IMR-90 (cell line): ENCODE data around the gene DPF1. TPM values are rescaled to one million over a fixed set of nuclear protein-coding genes. Genes with fewer than 3 reads are reported as not detected.

Source experiments
- ATAC-seq: fragments of 200-7000 bp; cut with Tn5 transposase; 2 replicates; pipeline ENCODE4 v1.9.1; 2020; ENCODE audit warnings: low read depth, mild to moderate bottlenecking, moderate library complexity
- BruUV-seq: library from RNA; stranded (reverse); fragments of 400-500 nt; replicated peaks from 2 replicates; lab custom pipeline; 2021; lab: Mats Ljungman, UMichigan
- CTCF ChIA-PET: fragments of 300-600 bp; formaldehyde crosslinking; extraction: SDS; loops from one replicate; lab custom pipeline; 2021; ENCODE audit warnings: antibody characterized with exemption; lab: Yijun Ruan, JAX
- POLR2A ChIA-PET: fragments of 300-600 bp; sonication (Branson Sonifier 250); formaldehyde crosslinking; loops from one replicate; lab custom pipeline; 2022; ENCODE audit warnings: antibody characterized with exemption; ENCODE audit not compliant: unreplicated experiment; lab: Charles Lee
- DNase-seq: peaks from one replicate; pipeline ENCODE4 v3.0.0; 2013
- H2AFZ ChIP-seq: replicated peaks from 2 replicates; pipeline ENCODE3; 2013; ENCODE audit warnings: low read length, mild to moderate bottlenecking; ENCODE audit not compliant: poor library complexity
- H2AK5ac ChIP-seq: 2 replicates; pipeline ENCODE4 v1.6.1; 2013; ENCODE audit warnings: low read depth, low read length, inconsistent platforms
- H2AK9ac ChIP-seq: replicated peaks from 2 replicates; pipeline ENCODE3; 2013; ENCODE audit warnings: mild to moderate bottlenecking, low read depth, low read length, moderate library complexity; ENCODE audit not compliant: poor library complexity
- H2BK120ac ChIP-seq: 2 replicates; pipeline ENCODE4 v1.6.1; 2013; ENCODE audit warnings: low read depth, low read length, inconsistent platforms
- H2BK15ac ChIP-seq: 3 replicates; pipeline ENCODE4 v1.6.1; 2013; ENCODE audit warnings: low read depth, low read length, inconsistent platforms
- H2BK20ac ChIP-seq: 2 replicates; pipeline ENCODE4 v1.6.1; 2013; ENCODE audit warnings: low read depth, mild to moderate bottlenecking, inconsistent platforms, low read length, moderate library complexity
- H2BK5ac ChIP-seq: 2 replicates; pipeline ENCODE4 v1.6.1; 2013; ENCODE audit warnings: mild to moderate bottlenecking, low read depth, low read length, inconsistent platforms; ENCODE audit not compliant: poor library complexity, severe bottlenecking
- H3K14ac ChIP-seq: replicated peaks from 2 replicates; pipeline ENCODE4 v1.6.1; 2013; ENCODE audit warnings: low read depth, low read length, inconsistent platforms
- H3K18ac ChIP-seq: 2 replicates; pipeline ENCODE4 v1.6.1; 2013; ENCODE audit warnings: low read depth, low read length, control low read depth
- H3K23ac ChIP-seq: 2 replicates; pipeline ENCODE4 v1.6.1; 2013; ENCODE audit warnings: low read depth, low read length, inconsistent platforms
- H3K27ac ChIP-seq: 2 replicates; pipeline ENCODE4 v1.5.1; 2013; ENCODE audit warnings: mild to moderate bottlenecking, control low read depth, low read length; ENCODE audit not compliant: insufficient read depth
- H3K27me3 ChIP-seq: 2 replicates; pipeline ENCODE4 v1.6.1; 2013; ENCODE audit warnings: low read length; ENCODE audit not compliant: control insufficient read depth, insufficient read depth
- H3K36me3 ChIP-seq: 2 replicates; pipeline ENCODE4 v1.6.1; 2013; ENCODE audit warnings: low read length, mixed read lengths; ENCODE audit not compliant: control insufficient read depth, insufficient read depth
- H3K4ac ChIP-seq: 2 replicates; pipeline ENCODE4 v1.6.1; 2013; ENCODE audit warnings: low read depth, low read length, inconsistent platforms
- H3K4me1 ChIP-seq: 2 replicates; pipeline ENCODE4 v1.6.1; 2013; ENCODE audit warnings: low read length, mixed read lengths; ENCODE audit not compliant: control insufficient read depth, insufficient read depth
- H3K4me2 ChIP-seq: 2 replicates; pipeline ENCODE4 v1.6.1; 2013; ENCODE audit warnings: low read depth, mild to moderate bottlenecking, control low read depth, low read length, moderate library complexity
- H3K4me3 ChIP-seq: 2 replicates; pipeline ENCODE4 v1.5.1; 2013; ENCODE audit warnings: low read depth, mild to moderate bottlenecking, control low read depth, low read length, moderate library complexity; ENCODE audit not compliant: insufficient read depth
- H3K56ac ChIP-seq: 2 replicates; pipeline ENCODE4 v1.6.1; 2013; ENCODE audit warnings: low read length, inconsistent platforms; ENCODE audit not compliant: insufficient read depth; ENCODE audit errors: extremely low read depth
- H3K79me1 ChIP-seq, 2 experiments: 2 replicates each; pipeline ENCODE4 v1.6.1; 2013; ENCODE audit warnings: low read length in 2 of 2, inconsistent platforms in 1 of 2, low read depth in 1 of 2
- H3K9ac ChIP-seq: 2 replicates; pipeline ENCODE4 v1.6.1; 2013; ENCODE audit warnings: low read depth, low read length, control low read depth
- H3K9me1 ChIP-seq: 2 replicates; pipeline ENCODE4 v1.6.1; 2013; ENCODE audit warnings: low read length, inconsistent platforms; ENCODE audit not compliant: insufficient read depth
- H3K9me3 ChIP-seq: 2 replicates; pipeline ENCODE4 v1.6.1; 2013; ENCODE audit warnings: low read length; ENCODE audit not compliant: control insufficient read depth, insufficient read depth
- H4K20me1 ChIP-seq: 2 replicates; pipeline ENCODE4 v1.6.1; 2013; ENCODE audit warnings: low read length, inconsistent platforms; ENCODE audit not compliant: insufficient read depth
- H4K5ac ChIP-seq: 2 replicates; pipeline ENCODE4 v1.6.1; 2013; ENCODE audit warnings: mild to moderate bottlenecking, low read depth, low read length, control low read depth
- H4K8ac ChIP-seq, 2 experiments: 2 replicates each; pipeline ENCODE4 v1.6.1; 2013; ENCODE audit warnings: low read depth in 2 of 2, low read length in 2 of 2, control low read depth in 1 of 2, inconsistent platforms in 1 of 2
- H4K91ac ChIP-seq: 2 replicates; pipeline ENCODE4 v1.6.1; 2013; ENCODE audit warnings: low read depth, low read length, inconsistent platforms; ENCODE audit not compliant: insufficient read depth
- FOS ChIP-seq: fragments of 150-350 bp; IDR thresholded peaks from 2 replicates; pipeline ENCODE4 v1.6.1; 2016; ENCODE audit warnings: low read depth, low read length
- WGBS, 2 experiments: methylation state at CpG; one replicate each; pipeline versions ENCODE4 v1.1.5 to v1.1.7; 2013; ENCODE audit warnings: missing lambda C conversion rate in 2 of 2; ENCODE audit not compliant: insufficient read length in 1 of 2; ENCODE audit errors: extremely low coverage in 2 of 2; 5-methylcytosine and 5-hydroxymethylcytosine counted together
- dilution Hi-C: fragments of 300-500 bp; cut with HindIII; formaldehyde crosslinking; loops from one replicate; pipeline ENCODE4 v1.14.3; 2018; ENCODE audit warnings: low sequenced_read_pairs; ENCODE audit not compliant: unreplicated experiment
- in situ Hi-C: fragments of 300-500 bp; cut with MboI; formaldehyde crosslinking; loops from 3 replicates; pipeline ENCODE4 v1.14.3; 2019; ENCODE audit warnings: low sequenced_read_pairs, inconsistent platforms, mixed read lengths
- intact Hi-C: fragments of 100-400 bp; cut with micrococcal nuclease; formaldehyde crosslinking; loops from 2 replicates; pipeline ENCODE4 v1.10.0; 2022
- polyA plus RNA-seq, 3 experiments: library from polyadenylated mRNA; depleted of rRNA; stranded (reverse); fragments of >200 nt; gene quantifications; 2 replicates each; pipeline ENCODE4 v1.2.3, GENCODE V29; 2012; ENCODE audit warnings: low replicate concordance in 1 of 3
- total RNA-seq: library from RNA; depleted of rRNA; stranded (reverse); fragments of >200 nt; gene quantifications from 2 replicates; pipeline ENCODE4 v1.2.3, GENCODE V29; 2012

DPF1 gene
- total and polyA plus RNA-seq, 2 of the 4 experiments (the other 2 are of a cell fraction): 3.2 to 5.5 TPM

- CTCF ChIA-PET: no interaction called here
- intact Hi-C loops: no loop called here
Measured at GRCh38 chr19:38221421-38221820, 2.6 kb downstream of the DPF1 start.

More at GRCh38 chr19:38221421-38221820, 2.6 kb downstream of the DPF1 start:
- no peak overlapping the region for H3K4me2 ChIP-seq
- no peak overlapping the region for H4K91ac ChIP-seq
- no peaks in the 10 kb centered on the region for H3K9me3 ChIP-seq
- 93% methylated on average over 3 of the region's 6 CpGs; no CpG with 5 or more reads in 1 of the 2 experiments for WGBS, 2 experiments
- dilution Hi-C loops (no loop called here), in situ Hi-C loops (no loop called here)
- H3K79me1 ChIP-seq: peaks cover 8 to 22% of the 10 kb centered on the region in 2 experiments
- no peak overlapping the region for H3K14ac ChIP-seq
- DNase-seq: no peak
- H3K27me3 ChIP-seq: no peaks in the 10 kb centered on the region
- H3K4me1 ChIP-seq: peaks cover 3% of the 10 kb centered on the region; the same call in 1 of the 2 replicates
- no peak overlapping the region for H3K4me3 ChIP-seq
- no peak overlapping the region for H2AK5ac ChIP-seq
- no peak overlapping the region for H4K5ac ChIP-seq
- ATAC-seq: no peak
- no peak overlapping the region for H2BK20ac ChIP-seq
- POLR2A ChIA-PET: interaction anchor here (0.5 kb wide), 1 partner anchor 11 kb away, joined by 4 read pairs; no protein-coding TSS in a partner anchor
- no peak overlapping the region for H3K23ac ChIP-seq
- H2AK9ac ChIP-seq: no peak overlapping the region
- H2BK5ac ChIP-seq: no peak overlapping the region
- no peak for TF ChIP-seq FOS
- no peak overlapping the region for H2BK15ac ChIP-seq
- H4K20me1 ChIP-seq: no peaks in the 10 kb centered on the region; the same call in 1 of the 2 replicates
- peaks cover 12% of the 10 kb centered on the region for H3K9me1 ChIP-seq
- no peak overlapping the region for H3K18ac ChIP-seq
- H3K4ac ChIP-seq: no peak overlapping the region
- no peak overlapping the region for H3K56ac ChIP-seq
- no peak overlapping the region for H3K27ac ChIP-seq
- H3K9ac ChIP-seq: no peak overlapping the region
- H2AFZ ChIP-seq: no peak overlapping the region
- no TSS peak for BruUV-seq
- no peak overlapping the region for H2BK120ac ChIP-seq
- H3K36me3 ChIP-seq: peaks cover 2% of the 10 kb centered on the region; the same call in 1 of the 2 replicates
- H4K8ac ChIP-seq: no peak overlapping the region
